Ectodermal cell (in vitro differentiated cells): ENCODE results near the gene HS2ST1.

Experiments used
- H3K27ac ChIP-seq: 2 replicates; pipeline ENCODE4 v1.7.0; 2013; ENCODE audit warnings: mild to moderate bottlenecking, low read depth, low read length; ENCODE audit not compliant: insufficient read depth, poor library complexity, severe bottlenecking
- H3K27me3 ChIP-seq: 2 replicates; pipeline ENCODE4 v1.7.0; 2013; ENCODE audit warnings: mild to moderate bottlenecking, low read length; ENCODE audit not compliant: insufficient read depth, control insufficient read depth, poor library complexity, severe bottlenecking
- H3K36me3 ChIP-seq: one replicate; pipeline ENCODE4 v1.7.0; 2013; ENCODE audit warnings: low read length; ENCODE audit not compliant: control insufficient read depth, insufficient read depth
- H3K4me1 ChIP-seq: one replicate; pipeline ENCODE4 v1.7.0; 2013; ENCODE audit warnings: low read length; ENCODE audit not compliant: control insufficient read depth, insufficient read depth
- H3K4me3 ChIP-seq: 2 replicates; pipeline ENCODE4 v1.7.0; 2013; ENCODE audit warnings: low read depth, low read length, control low read depth; ENCODE audit not compliant: insufficient read depth
- H3K9me3 ChIP-seq: 2 replicates; pipeline ENCODE4 v1.7.0; 2013; ENCODE audit warnings: mild to moderate bottlenecking, low read length, moderate library complexity; ENCODE audit not compliant: control insufficient read depth
- WGBS, 2 experiments: methylation state at CpG; one replicate each; pipeline ENCODE4 v1.1.7; 2013; ENCODE audit warnings: missing lambda C conversion rate in 2 of 2; 5-methylcytosine and 5-hydroxymethylcytosine counted together

The HS2ST1 gene

DNA sequence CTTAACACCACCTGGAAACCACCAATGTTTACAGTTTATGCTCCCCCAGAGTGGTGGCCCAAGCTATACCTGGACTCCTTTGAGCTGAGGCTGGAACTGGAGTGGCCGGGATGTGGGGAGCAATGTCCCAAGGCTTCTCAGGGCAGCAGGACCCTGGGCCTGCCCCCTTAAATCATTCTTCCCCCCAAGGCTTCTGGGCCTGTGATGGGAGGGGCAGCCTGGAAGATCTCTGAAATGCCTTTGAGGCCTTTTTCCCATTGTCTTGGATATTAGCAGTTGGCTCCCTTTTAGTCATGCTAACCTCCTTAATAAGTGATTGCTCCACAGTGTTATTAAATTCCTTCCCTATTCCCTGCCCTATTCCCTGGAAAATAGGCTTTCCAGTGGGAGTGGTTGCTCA lies 185.8 kb downstream of the HS2ST1 start:
- Histone ChIP-seq H3K9me3 (no peaks in the 10 kb centered on the region), H3K27ac (no peak overlapping the region), H3K4me1 (no peaks in the 10 kb centered on the region), H3K36me3 (peaks cover 3% of the 10 kb centered on the region), H3K27me3 (no peaks in the 10 kb centered on the region), H3K4me3 (no peak overlapping the region)
- WGBS, 2 experiments, result 88 to 95% methylated on average over 1 of the region's 1 CpG

DNA sequence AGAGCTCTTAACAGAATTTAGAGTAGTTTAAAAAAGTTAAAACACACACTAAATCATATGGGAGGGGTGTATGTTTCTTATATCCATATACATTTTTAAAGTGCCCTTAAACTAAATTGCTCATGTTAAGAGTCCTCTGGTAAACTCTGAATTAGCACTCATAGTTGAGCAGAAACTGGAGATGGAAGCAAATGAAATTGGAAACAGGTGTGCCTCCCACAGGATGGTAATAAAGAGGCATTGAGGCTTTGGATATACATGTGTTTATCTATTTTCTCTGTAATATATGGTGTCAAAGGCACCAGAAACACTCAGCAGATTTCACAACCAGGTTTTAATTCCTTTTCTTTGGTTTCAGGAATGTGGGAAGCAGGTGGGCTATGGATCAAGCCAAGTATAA lies 188.6 kb downstream of the HS2ST1 start:
- H3K4me3 ChIP-seq, result no peak overlapping the region
- H3K27ac ChIP-seq, result no peak overlapping the region
- no peaks in the 10 kb centered on the region for H3K9me3 ChIP-seq
- H3K27me3 ChIP-seq, result no peaks in the 10 kb centered on the region
- H3K4me1 ChIP-seq, result no peaks in the 10 kb centered on the region
- peaks cover 3% of the 10 kb centered on the region for H3K36me3 ChIP-seq

DNA sequence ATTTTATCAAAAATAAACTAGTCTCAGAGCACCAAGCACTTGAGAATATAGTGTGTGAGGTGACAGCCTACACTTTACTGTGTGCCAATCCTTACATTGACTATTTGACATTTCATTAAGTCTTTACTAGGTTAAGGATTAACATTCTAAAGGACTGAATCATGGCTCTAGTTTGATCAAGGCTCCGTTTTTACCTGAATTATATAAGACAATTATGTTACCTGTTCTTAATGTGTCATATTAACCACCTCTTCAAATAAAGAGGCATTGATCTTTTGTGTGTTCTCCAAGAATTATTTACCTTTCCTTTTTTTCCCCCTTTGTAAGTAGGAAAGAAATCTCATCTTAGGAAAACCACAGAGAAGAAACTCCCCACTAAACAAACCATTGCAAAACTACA lies 189.7 kb downstream of the HS2ST1 start:
- WGBS, 2 experiments, result 80% methylated on average over 1 of the region's 1 CpG; no CpG with 5 or more reads in 1 of the 2 experiments
- H3K27ac ChIP-seq, result no peak overlapping the region
- H3K4me1 ChIP-seq, result no peaks in the 10 kb centered on the region
- H3K27me3 ChIP-seq, result no peaks in the 10 kb centered on the region
- H3K9me3 ChIP-seq, result no peaks in the 10 kb centered on the region
- H3K4me3 ChIP-seq, result no peak overlapping the region
- H3K36me3 ChIP-seq, result peaks cover 3% of the 10 kb centered on the region

DNA sequence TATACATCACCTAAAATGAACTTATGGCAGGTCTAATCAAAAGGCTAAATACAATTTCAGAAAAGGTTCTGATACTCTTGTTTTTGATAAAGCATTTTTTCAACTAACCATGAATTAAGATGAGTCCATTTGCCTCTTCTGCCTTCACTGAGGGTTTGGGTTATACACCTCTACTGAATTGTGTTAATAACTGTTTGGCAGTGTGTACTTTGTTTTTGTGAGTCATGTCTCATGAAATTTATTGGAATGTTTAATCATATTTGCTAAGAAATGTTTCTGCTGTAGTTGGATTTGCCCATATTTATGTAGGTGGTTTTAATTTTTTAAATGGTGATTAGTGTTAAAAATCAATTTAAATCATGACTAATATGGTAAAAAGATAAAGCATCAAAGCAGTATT lies 190.5 kb downstream of the HS2ST1 start:
- Histone ChIP-seq H3K4me3 (no peak overlapping the region), H3K9me3 (no peaks in the 10 kb centered on the region), H3K4me1 (no peaks in the 10 kb centered on the region), H3K27ac (no peak overlapping the region), H3K27me3 (no peaks in the 10 kb centered on the region), H3K36me3 (peaks cover 3% of the 10 kb centered on the region)

- Histone ChIP-seq H3K27me3 (no peaks in the 10 kb centered on the region), H3K9me3 (no peaks in the 10 kb centered on the region), H3K27ac (no peak overlapping the region), H3K4me3 (no peak overlapping the region), H3K36me3 (no peaks in the 10 kb centered on the region), H3K4me1 (no peaks in the 10 kb centered on the region)
Observed at GRCh38 chr1:87106144-87106543, 191.7 kb downstream of the HS2ST1 start.

DNA sequence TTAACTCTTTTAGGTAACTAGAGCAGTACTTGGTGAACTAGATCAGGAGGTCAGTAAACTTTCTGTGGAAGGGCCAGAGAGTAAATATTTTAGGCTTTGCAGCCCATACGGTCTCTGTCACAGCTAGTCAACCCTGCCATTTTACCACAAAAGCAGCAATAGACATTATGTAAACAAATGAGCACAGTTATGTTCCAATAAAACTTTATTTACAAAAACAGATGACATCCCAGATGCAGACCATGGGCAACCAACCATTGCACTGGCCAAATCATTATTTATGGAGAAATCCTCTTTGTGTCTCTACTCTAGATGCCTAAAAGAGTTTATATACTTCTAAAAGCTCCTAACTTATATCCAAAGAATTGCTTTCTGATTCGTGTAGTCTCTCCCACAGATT lies 192.4 kb downstream of the HS2ST1 start:
- Histone ChIP-seq H3K4me3 (no peak overlapping the region), H3K27me3 (no peaks in the 10 kb centered on the region), H3K4me1 (no peaks in the 10 kb centered on the region), H3K27ac (no peak overlapping the region), H3K36me3 (no peaks in the 10 kb centered on the region), H3K9me3 (no peaks in the 10 kb centered on the region)
- WGBS, 2 experiments, result 85 to 97% methylated on average over 2 of the region's 2 CpGs

GRCh38 chr1:87108228-87108627 lies 193.8 kb downstream of the HS2ST1 start:
- no peak overlapping the region for H3K27ac ChIP-seq

DNA sequence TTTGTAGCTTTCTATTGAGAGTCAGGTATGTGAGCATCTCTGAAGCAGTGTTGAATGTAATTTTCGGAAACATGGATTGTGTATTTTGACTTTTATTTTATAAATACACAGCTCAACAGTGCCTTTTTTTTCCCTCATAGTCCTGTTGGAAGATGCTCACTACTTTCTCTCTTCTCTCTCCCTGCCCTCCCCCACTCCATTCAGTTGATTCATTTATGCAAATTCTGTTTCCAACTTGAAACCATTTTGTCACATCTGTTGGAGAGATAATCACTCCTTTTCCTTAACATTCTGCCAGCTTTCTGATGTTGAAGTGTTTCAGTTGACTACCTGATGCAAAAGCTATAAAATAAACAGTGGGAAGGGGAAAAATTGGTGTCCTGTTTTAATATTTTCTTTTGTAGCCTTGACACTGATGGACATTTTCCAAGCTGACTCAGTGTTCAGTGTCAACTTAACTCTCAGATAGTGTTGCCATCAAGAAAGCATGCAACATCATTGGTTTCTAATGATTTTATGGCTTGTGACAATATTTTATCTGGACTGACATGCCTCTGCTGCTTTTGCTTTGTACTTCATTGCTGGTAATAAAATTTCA lies 194.5 kb downstream of the HS2ST1 start:
- Histone ChIP-seq H3K27ac (no peak overlapping the region), H3K36me3 (no peaks in the 10 kb centered on the region), H3K4me1 (no peaks in the 10 kb centered on the region), H3K4me3 (no peak overlapping the region), H3K9me3 (no peaks in the 10 kb centered on the region), H3K27me3 (no peaks in the 10 kb centered on the region)
- WGBS, 2 experiments, result no CpG with 5 or more reads among the region's 1 CpG

More at GRCh38 chr1:87108228-87108627, 193.8 kb downstream of the HS2ST1 start:
- H3K27me3 ChIP-seq, result no peaks in the 10 kb centered on the region
- no peak overlapping the region for H3K4me3 ChIP-seq
- WGBS, 2 experiments, result 73 to 88% methylated on average over 1 of the region's 1 CpG
- H3K9me3 ChIP-seq, result no peaks in the 10 kb centered on the region
- no peaks in the 10 kb centered on the region for H3K36me3 ChIP-seq
- H3K4me1 ChIP-seq, result no peaks in the 10 kb centered on the region

- no peak overlapping the region for H3K4me3 ChIP-seq
- no peaks in the 10 kb centered on the region for H3K36me3 ChIP-seq
- no peak overlapping the region for H3K27ac ChIP-seq
- no peaks in the 10 kb centered on the region for H3K27me3 ChIP-seq
- no peaks in the 10 kb centered on the region for H3K4me1 ChIP-seq
- WGBS, 2 experiments, result 84 to 89% methylated on average over 4 to 5 of the region's 5 CpGs
- H3K9me3 ChIP-seq, result no peaks in the 10 kb centered on the region
Observed at GRCh38 chr1:87111659-87112371, 197.4 kb downstream of the HS2ST1 start.

DNA sequence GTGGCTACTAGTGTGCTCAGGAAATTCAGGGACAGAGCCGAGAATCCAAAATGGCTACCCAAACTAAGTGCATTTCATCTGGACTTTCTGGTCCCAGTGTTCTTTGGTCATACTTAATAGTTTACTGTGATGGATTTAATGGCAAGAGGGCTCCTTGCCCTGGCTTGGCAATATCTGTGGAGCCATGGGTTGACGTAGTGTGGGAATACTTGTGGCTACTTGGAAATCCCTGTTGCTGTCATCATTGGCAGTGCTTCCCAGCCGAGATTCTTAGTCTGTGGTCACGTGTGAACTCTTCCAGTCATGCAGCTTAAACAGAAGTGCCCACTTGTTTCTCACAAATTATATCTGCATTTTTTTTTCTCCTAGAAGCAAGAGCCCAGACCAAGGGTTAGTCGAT lies 198.9 kb downstream of the HS2ST1 start:
- H3K27ac ChIP-seq, result no peak overlapping the region
- H3K9me3 ChIP-seq, result no peaks in the 10 kb centered on the region
- H3K4me1 ChIP-seq, result no peaks in the 10 kb centered on the region
- H3K27me3 ChIP-seq, result no peaks in the 10 kb centered on the region
- H3K4me3 ChIP-seq, result no peak overlapping the region
- no peaks in the 10 kb centered on the region for H3K36me3 ChIP-seq
- WGBS, 2 experiments, result 91 to 96% methylated on average over 5 of the region's 5 CpGs
